ENCODE measurements around the gene TMPRSS13. TPM values are rescaled to one million over a fixed set of nuclear protein-coding genes. Genes with fewer than 3 reads are reported as not detected.

TMPRSS13 gene
- total and polyA plus RNA-seq, 9 of the 15 experiments (the other 6 are each of a cell fraction or from before 2014, with no cell fraction given) = 0.11 to 0.29 (median 0.15) TPM

GRCh38 chr11:117874910-117875381, 54.3 kb downstream of the TMPRSS13 start:
- TF ChIP-seq TCF7 (IDR thresholded peaks at IDR 0.05; ENCODE audit: borderline replicate concordance) (no peak), KDM4B (IDR thresholded peaks at IDR 0.05; ENCODE audit: borderline replicate concordance in 2 of 2, low read depth in 1 of 2) (no peak), MCM5 (IDR thresholded peaks at IDR 0.05; ENCODE audit: low read depth) (no peak), ZBTB9 (CRISPR knock-in tag; IDR thresholded peaks at IDR 0.05) (no peak), WHSC1 (IDR thresholded peaks at IDR 0.05; ENCODE audit: low read length) (no peak), ZNF707 (CRISPR knock-in tag; conservative IDR thresholded peaks at IDR 0.05) (no peak), NCOA2 (IDR thresholded peaks at IDR 0.05; ENCODE audit: partially characterized antibody in 2 of 2) (no peak), ZNF764 (CRISPR knock-in tag; IDR thresholded peaks at IDR 0.05; ENCODE audit: low read depth) (no peak), ETV1 (tag; conservative IDR thresholded peaks at IDR 0.05; ENCODE audit: low read depth) (no peak), HMG20A (CRISPR knock-in tag; conservative IDR thresholded peaks at IDR 0.05) (no peak), CBFB (CRISPR knock-in tag; IDR thresholded peaks at IDR 0.05) (no peak), ZNF77 (CRISPR knock-in tag; IDR thresholded peaks at IDR 0.05) (no peak), NR4A1 (CRISPR knock-in tag; IDR thresholded peaks at IDR 0.05) (no peak), NR4A1 (tag; IDR thresholded peaks at IDR 0.05) (no peak), NFE2L1 (tag; IDR thresholded peaks at IDR 0.05; ENCODE audit: borderline replicate concordance, low read depth) (no peak), FOXA1 (IDR thresholded peaks at IDR 0.05; ENCODE audit: borderline replicate concordance) (no peak), DMBX1 (CRISPR knock-in tag; IDR thresholded peaks at IDR 0.05; ENCODE audit: borderline replicate concordance) (no peak), NR2F6 (CRISPR knock-in tag; IDR thresholded peaks at IDR 0.05) (no peak), ZEB2 (IDR thresholded peaks at IDR 0.05) (no peak)
- no peaks in the 10 kb centered on the region for H3K79me2 ChIP-seq (ENCODE audit: control insufficient read depth, insufficient read depth, low read length)
- DNase-seq (ENCODE audit: extremely low read depth in 1 of 4, low spot score in 3 of 4) (no peak), FAIRE-seq (no peak), ATAC-seq (no peak)
- no peaks in the 10 kb centered on the region for H3K9me3 ChIP-seq (replicated peaks; ENCODE audit: control insufficient read depth, insufficient read depth, low read depth, low read length)
- peaks cover 13% of the 10 kb centered on the region for H4K20me1 ChIP-seq (replicated peaks; ENCODE audit: control insufficient read depth, insufficient read depth, low read length)
- intact Hi-C loops (cut with micrococcal nuclease) (no loop called here), in situ Hi-C loops (cut with MboI) (no loop called here)
- no peaks in the 10 kb centered on the region for H3K9me1 ChIP-seq (ENCODE audit: control insufficient read depth, insufficient read depth, low read length)
- CTCF ChIA-PET (ENCODE audit: low intra/inter-chr PET ratio) = no interaction called here
- H3K9ac ChIP-seq (ENCODE audit: insufficient read depth in 1 of 2, low read depth in 2 of 2, low read length in 2 of 2) = no peak overlapping the region
- POLR2A ChIA-PET = interaction anchor here (0.5 kb wide), 1 partner anchor 9 kb away, joined by 3 read pairs; no protein-coding TSS in a partner anchor
- H2AFZ ChIP-seq (ENCODE audit: low read depth, low read length) = no peak overlapping the region
- peaks cover 0 to 11% of the 10 kb centered on the region in 2 experiments; a peak in 2 of 5 replicates for H3K4me1 ChIP-seq (replicated peaks in 1 of 2; ENCODE audit: control insufficient read depth in 2 of 2, insufficient read depth in 2 of 2, low read length in 2 of 2)
- H3K4me2 ChIP-seq (ENCODE audit: insufficient read depth, low read length) = no peak overlapping the region
- H3K36me3 ChIP-seq (ENCODE audit: control insufficient read depth, insufficient read depth, low read length) = no peaks in the 10 kb centered on the region
- 4% methylated on average over 4 of the region's 4 CpGs for WGBS (ENCODE audit: insufficient coverage, low coverage, missing lambda C conversion rate)
- BruUV-seq (replicated peaks) = no TSS peak
- peaks cover 75 to 97% of the 10 kb centered on the region in 2 experiments for H3K27me3 ChIP-seq (ENCODE audit: control insufficient read depth in 2 of 2, insufficient read depth in 2 of 2, low read length in 2 of 2)
- no peak overlapping the region for H3K4me3 ChIP-seq
- H3K27ac ChIP-seq (ENCODE audit: extremely low read depth, low read depth, low read length) = no peak overlapping the region

Data from K562 (cell line).